HG03378 (cell line): Measurements from ENCODE around the gene POLD1.
A peak's percentile ranks its signal among the peaks of the same experiment; 100 is the strongest.
"Not testable (repeated sequence)": the region's sequence is repeated elsewhere in the genome, so short reads cannot be mapped to it uniquely, and the experiment has no call there.

Experiments
- ATAC-seq: cut with Tn5 transposase; IDR thresholded peaks from one replicate; pipeline ENCODE4 v1.9.1; 2021; ENCODE audit warnings: mild to moderate bottlenecking, moderate library complexity; ENCODE audit not compliant: unreplicated experiment

POLD1 gene

GRCh38 chr19:50383852-50384684, at the start of gene POLD1:
Gene POLD1 (plus strand): TSS chr19:50384347. CDS start chr19:50398852, 14,505 bp downstream.
- peak; percentile 77 for ATAC-seq

DNA sequence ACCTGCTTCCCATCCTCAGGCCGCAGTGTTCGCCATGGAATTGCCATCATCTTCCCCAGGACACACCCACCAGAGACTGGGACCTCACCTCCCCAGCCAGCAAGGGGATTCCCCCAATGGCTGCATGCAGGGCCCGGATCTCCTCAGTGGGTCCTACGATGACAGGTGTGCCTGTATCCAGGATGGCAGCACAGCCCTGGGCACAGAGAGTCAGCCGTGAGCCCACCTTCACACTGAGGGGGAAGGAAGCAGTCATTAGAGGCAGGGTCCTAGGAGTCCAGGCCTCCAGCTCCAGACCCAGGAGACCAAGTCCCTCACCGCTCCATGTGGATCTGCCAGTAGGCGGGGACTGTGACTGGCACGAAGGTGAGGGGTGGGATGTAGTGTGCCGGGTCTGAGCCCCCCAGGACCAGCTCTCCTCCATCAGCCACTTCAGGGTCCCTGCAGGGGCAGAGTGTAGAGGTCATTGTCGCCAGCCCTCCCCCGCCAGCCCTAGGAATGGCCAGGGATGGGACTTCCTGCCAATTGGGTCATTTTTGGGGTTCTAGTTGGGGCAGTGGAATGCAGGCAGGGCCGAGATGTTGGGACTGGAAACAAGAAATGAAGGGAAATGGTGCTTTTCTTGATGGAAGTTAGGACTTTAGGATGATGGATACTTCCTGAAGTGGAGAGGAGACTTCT, 49.3 kb upstream of the POLD1 start:
- ATAC-seq: no peak

DNA sequence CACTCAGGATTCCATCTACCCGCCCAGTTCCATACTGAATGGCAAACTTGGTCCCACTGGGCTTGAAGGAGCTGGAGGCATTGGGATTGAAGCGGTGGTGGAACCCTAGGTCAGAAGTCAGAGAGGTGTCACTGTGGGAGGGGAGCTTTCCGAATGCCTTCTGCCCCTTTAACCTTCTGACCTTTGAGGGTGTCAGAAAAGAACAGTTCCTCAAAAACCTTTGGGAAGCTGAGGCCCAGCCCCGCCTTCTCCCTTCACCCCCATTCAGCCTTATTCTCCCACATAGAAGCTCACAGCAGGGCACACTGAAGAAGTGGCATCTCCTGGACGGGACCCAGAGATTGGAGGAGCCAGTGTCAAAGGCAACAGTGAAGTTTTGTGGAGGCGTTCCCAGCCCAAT, 47.1 kb upstream of the POLD1 start:
- not testable (repeated sequence) for ATAC-seq

DNA sequence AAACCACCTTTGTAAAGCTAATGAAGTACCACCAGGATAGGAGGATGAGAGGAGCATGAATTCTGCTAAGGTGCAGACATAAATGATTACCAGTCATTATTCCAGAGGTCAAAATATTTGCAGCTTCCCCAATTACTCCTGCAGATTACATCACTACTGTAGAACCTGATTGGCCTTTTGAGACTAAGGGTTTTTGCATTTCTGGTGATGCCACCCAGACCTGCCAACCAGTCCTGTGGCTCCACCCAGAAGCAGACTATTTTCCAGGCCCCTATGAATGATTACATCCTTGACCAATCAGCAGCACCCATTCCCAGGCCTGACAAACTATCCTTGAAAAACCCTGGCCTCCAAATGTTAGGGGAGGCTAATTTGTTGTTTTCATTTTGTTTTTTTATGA, 43.8 kb upstream of the POLD1 start:
- ATAC-seq: no peak

- peak; percentile 63 for ATAC-seq
Measured at GRCh38 chr19:50341091-50341564, 43.0 kb upstream of the POLD1 start.

DNA sequence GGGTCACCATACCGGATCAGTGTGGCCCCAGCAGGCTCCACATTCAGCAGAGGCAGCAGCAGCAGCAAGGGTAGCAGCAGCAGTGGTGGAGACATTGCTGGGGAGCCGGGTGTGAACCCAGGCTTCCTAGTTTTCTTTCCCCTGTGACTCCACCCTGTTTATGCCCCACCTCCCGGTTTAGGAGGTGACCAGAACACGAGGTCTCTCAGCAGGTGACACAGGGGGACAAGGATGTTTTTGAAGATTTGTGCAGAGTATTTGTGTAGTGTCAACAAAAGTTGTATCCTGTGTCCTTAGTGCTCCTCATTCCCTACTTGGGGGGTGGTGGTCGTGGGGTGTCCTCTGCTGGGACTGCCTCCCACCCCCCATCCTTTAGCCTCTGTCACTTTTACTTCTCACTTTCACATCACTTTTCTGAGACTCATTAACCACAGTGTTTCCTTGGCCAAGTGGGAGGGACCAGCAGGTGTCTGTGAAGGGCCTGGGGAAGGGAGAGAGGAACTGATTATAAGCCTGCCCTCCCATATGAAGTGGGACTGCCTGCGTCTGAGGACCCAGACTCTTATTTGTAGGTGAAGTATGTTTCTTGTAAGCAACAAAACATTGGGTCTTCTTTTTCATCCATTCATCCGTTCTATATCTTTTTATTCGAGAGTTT, 39.4 kb upstream of the POLD1 start:
- ATAC-seq: peak; percentile 40

GRCh38 chr19:50347089-50347581, 37.0 kb upstream of the POLD1 start:
- ATAC-seq: not testable (repeated sequence)

- no peak for ATAC-seq
Measured at GRCh38 chr19:50349277-50350057, 34.7 kb upstream of the POLD1 start.

GRCh38 chr19:50352242-50352641, 31.9 kb upstream of the POLD1 start:
- no peak for ATAC-seq

- ATAC-seq: not testable (repeated sequence)
Measured at GRCh38 chr19:50353487-50353880, 30.7 kb upstream of the POLD1 start.

GRCh38 chr19:50356691-50357177, 27.4 kb upstream of the POLD1 start:
- no peak for ATAC-seq

DNA sequence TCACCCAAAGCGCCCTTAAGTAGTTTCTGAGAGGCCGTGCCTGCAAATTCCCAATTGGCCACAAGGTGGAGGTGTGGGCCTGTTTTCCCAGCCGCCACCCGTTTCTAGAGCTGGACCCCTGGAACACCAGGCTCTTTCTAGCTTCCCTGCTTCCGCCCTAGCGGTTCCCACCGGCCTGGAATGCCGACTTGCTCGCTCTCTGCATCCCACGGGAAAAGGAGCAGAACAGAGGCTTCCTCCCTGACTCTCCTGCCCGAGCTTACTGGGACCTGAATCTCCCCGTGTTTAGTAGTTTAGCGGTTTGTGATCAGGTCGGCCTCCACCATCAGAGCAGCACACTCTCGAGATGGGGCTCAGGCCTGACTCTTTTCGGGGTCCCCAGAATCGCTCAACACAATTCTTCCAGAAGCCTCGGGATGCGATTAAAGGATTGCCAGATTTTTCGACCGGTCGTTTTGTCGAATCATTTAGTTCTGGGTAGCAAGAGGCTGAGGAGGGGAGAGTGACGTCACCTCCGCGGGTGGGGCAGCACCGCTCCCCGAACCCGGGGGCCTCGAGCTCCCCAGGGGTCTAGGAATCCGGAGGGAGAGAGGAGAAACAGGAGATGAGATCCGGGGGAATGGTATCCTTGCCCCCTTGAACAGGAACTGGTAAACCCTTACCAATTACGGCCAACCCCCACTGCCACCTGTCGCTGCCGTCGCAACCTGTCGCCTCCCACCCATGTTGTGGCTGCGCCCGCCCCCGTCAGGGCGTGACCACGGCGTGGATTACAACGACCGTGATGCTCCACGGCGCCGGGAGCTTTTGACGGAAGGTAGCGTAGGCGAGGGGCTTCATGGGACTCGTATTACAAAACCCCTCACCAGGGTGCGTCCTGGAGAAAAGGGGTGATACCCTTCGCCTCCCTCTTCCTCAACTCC, 26.7 kb upstream of the POLD1 start:
- no peak for ATAC-seq

DNA sequence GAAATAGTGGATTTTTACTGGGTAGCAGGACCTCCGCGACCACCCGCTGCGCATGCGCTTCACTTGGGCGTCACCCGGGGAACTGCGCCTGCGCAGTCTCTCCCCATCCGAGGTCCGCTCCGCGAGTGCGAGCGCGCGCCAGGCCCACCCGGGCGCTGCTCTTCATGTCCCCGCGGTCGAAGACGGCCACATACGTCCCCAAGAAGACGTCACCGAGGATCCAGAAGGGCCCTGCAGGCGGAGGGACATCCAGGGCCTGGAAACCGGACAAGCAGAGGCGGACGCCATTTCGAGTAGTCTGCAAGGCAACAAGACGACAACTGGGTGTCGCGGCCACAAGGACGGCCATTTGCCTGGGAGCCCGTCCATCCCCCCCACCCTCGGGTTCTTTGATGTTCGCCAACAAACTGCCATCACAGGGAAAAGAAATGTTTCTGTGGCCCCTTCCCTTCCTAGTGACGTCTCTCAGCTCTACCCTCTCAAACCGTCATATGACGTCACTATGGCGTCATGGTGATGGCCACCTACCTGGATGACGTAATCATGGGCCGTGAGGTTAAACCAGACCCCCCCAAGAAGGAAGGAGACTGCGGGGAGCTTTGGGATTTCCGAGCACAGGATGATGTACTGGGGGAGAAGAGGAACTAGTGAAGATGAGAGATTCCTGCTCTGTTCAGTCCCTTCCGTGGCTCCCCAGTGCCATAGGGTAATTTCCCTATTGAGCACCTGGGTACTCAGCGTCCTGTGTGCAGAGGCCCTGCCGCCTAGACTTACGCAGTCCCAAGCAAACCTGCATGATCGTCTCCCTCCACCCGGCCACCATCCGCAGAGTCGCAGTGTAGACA, 25.4 kb upstream of the POLD1 start:
- ATAC-seq: no peak

DNA sequence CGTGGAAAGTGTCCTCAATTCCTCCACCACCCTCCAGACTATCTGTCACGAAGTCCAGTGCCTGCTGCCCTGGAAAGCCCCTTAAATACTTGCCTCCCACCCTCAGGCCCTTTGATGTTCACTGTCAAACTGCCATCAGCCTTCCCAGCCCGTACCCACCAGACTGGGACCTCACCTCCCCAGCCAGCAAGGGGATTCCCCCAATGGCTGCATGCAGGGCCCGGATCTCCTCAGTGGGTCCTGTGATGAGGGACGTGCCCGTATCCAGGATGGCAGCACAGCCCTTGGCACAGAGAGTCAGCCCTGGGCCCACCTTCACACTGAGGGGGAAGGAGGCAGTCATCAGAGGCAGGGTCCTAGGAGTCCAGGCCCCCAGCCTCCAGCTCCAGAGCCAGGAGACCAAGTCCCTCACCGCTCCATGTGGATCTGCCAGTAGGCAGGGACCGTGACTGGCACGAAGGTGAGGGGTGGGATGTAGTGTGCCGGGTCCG, 24.8 kb upstream of the POLD1 start:
- no peak for ATAC-seq

- no peak for ATAC-seq
Measured at GRCh38 chr19:50361290-50362029, 22.7 kb upstream of the POLD1 start.

GRCh38 chr19:50362030-50362412, 22.1 kb upstream of the POLD1 start:
- no peak for ATAC-seq

DNA sequence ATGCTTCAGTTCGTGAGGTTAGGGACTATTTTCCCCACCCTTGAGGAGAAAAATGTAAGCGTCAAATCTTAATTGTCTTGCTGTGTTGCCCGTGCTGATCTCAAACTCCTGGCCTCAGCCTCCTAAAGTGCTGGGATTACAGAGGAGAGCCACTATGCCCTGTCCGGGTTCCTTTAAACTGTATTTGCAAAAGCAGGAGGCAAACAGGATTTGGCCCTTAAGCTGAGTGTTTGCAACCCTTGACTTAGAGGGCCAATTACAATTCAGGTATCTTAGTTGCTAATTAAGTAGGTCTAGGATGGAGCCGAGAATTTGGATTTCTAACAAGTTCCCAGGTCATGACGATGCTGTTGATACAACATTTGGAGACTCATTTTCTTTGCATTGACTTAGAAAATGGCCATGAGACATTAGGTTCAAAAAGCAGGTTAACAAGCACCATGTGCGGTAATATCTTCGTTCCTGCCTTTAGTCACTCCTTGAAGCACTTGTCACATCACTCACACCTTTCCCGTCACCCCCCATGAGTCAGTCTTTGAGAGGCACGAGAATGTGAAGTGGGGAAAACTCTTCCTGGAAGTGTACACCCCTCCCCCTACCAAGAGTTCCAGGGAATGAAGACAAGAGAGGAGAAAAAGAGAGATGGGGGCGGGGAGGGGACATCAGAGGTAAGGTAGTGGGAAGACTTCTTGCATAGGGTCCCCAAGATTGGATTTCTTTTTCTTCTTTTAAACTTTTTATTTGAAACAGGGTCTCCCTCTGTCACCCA, 21.3 kb upstream of the POLD1 start:
- ATAC-seq: no peak
